NCI-H345 treated with DMSO at 0.1 percent for 48 hours (cell line): ENCODE data around the gene TBX2.
"Not testable (repeated sequence)": the region's sequence is repeated elsewhere in the genome, so short reads cannot be mapped to it uniquely, and the experiment has no call there.

Source experiments
- DNase-seq: peaks from one replicate; lab custom pipeline; 2025; ENCODE audit not compliant: unreplicated experiment; lab: John Stamatoyannopoulos, UW

Gene TBX2

GRCh38 chr17:61427567-61427966 lies 27.9 kb downstream of the TBX2 start:
- DNase-seq, result no peak

GRCh38 chr17:61429274-61429673 lies 29.6 kb downstream of the TBX2 start:
- no peak for DNase-seq

- DNase-seq, result not testable (repeated sequence)
Measured at GRCh38 chr17:61429831-61430230, 30.2 kb downstream of the TBX2 start.

- DNase-seq, result no peak
Measured at GRCh38 chr17:61431594-61432311, 32.1 kb downstream of the TBX2 start.

- no peak for DNase-seq
Measured at GRCh38 chr17:61436273-61436672, 36.6 kb downstream of the TBX2 start.

- DNase-seq, result no peak
Measured at GRCh38 chr17:61436995-61437704, 37.5 kb downstream of the TBX2 start.

GRCh38 chr17:61440697-61441096 lies 41.1 kb downstream of the TBX2 start:
- DNase-seq, result no peak

- DNase-seq, result not testable (repeated sequence)
Measured at GRCh38 chr17:61441507-61441906, 41.9 kb downstream of the TBX2 start.

GRCh38 chr17:61442136-61442775 lies 42.6 kb downstream of the TBX2 start:
- DNase-seq, result no peak

GRCh38 chr17:61442878-61443474 lies 43.3 kb downstream of the TBX2 start:
- no peak for DNase-seq

- DNase-seq, result no peak
Measured at GRCh38 chr17:61443475-61443882, 43.8 kb downstream of the TBX2 start.

- DNase-seq, result no peak
Measured at GRCh38 chr17:61444075-61444474, 44.4 kb downstream of the TBX2 start.

GRCh38 chr17:61444831-61445230 lies 45.2 kb downstream of the TBX2 start:
- no peak for DNase-seq

- no peak for DNase-seq
Measured at GRCh38 chr17:61447358-61447757, 47.7 kb downstream of the TBX2 start.

- no peak for DNase-seq
Measured at GRCh38 chr17:61448042-61448441, 48.4 kb downstream of the TBX2 start.

GRCh38 chr17:61449140-61449539 lies 49.5 kb downstream of the TBX2 start:
- DNase-seq, result not testable (repeated sequence)

GRCh38 chr17:61449707-61450640 lies 50.3 kb downstream of the TBX2 start:
- DNase-seq, result no peak

GRCh38 chr17:61450641-61451537 lies 51.2 kb downstream of the TBX2 start:
- no peak for DNase-seq

GRCh38 chr17:61451538-61452300 lies 52.1 kb downstream of the TBX2 start:
- no peak for DNase-seq
